ENCODE measurements around the gene SNAI3.

DNA sequence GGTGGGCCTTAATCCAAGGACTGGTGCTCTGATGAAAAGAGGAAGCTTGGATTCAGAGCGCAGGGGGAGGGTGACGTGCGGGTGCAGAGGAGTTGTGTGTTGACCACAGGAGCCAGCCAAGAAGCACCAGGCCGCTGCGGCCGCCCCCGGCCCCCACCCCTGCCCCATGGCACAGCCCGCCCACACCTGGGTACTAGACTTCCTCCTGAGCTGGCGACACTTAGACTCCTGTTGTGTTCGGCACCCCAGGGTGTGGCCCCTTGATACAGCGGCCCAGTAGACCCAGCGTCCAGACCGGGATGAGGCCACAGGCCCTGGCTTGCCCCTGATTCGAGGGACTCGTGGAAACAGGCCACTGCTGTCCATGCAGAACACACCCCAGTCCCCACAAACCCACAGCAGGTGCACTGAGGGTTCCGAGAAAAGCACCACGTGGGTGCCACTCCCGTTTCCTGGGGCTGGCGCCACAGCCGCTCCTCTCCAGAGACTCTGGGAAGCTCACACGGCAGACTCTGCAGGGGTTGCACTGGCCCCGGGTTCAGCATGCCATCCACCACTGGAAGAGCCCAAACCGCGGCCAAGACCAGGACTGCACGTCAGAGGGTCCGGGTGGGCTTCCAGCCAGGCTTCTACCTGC, 5.7 kb upstream of the SNAI3 start:
- TF ChIP-seq, protein P1, sequence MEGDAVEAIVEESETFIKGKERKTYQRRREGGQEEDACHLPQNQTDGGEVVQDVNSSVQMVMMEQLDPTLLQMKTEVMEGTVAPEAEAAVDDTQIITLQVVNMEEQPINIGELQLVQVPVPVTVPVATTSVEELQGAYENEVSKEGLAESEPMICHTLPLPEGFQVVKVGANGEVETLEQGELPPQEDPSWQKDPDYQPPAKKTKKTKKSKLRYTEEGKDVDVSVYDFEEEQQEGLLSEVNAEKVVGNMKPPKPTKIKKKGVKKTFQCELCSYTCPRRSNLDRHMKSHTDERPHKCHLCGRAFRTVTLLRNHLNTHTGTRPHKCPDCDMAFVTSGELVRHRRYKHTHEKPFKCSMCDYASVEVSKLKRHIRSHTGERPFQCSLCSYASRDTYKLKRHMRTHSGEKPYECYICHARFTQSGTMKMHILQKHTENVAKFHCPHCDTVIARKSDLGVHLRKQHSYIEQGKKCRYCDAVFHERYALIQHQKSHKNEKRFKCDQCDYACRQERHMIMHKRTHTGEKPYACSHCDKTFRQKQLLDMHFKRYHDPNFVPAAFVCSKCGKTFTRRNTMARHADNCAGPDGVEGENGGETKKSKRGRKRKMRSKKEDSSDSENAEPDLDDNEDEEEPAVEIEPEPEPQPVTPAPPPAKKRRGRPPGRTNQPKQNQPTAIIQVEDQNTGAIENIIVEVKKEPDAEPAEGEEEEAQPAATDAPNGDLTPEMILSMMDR (IDR thresholded peaks at IDR 0.05) = no peak
- TF ChIP-seq POLR2A (IDR thresholded peaks at IDR 0.05) = no peak
